ENCODE measurements around the gene RAB4B.
A peak's percentile ranks its signal among the peaks of the same experiment; 100 is the strongest.
"Not testable (repeated sequence)": the region's sequence is repeated elsewhere in the genome, so short reads cannot be mapped to it uniquely, and the experiment has no call there.

Gene RAB4B

GRCh38 chr19:40750874-40751537 lies 27.0 kb upstream of the RAB4B start, which contains the start of gene SNRPA:
Gene SNRPA, plus strand, starts transcription at chr19:40751203. Its CDS starts 206 bp downstream, at chr19:40751409.
- peak; percentile 95 for DNase-seq (ENCODE audit: low spot score)

GRCh38 chr19:40752257-40752781 lies 25.7 kb upstream of the RAB4B start:
- DNase-seq (ENCODE audit: low spot score), result no peak

GRCh38 chr19:40754611-40755247 lies 23.3 kb upstream of the RAB4B start:
- no peak for DNase-seq (ENCODE audit: low spot score)

- DNase-seq (ENCODE audit: low spot score), result no peak
These were observed 22.8 kb upstream of the RAB4B start for GRCh38 chr19:40755248-40755624.

- DNase-seq (ENCODE audit: low spot score), result no peak
These were observed 22.3 kb upstream of the RAB4B start for GRCh38 chr19:40755791-40756190.

GRCh38 chr19:40756502-40757110 lies 21.4 kb upstream of the RAB4B start:
- DNase-seq (ENCODE audit: low spot score), result no peak

GRCh38 chr19:40758491-40758890 lies 19.6 kb upstream of the RAB4B start:
- DNase-seq (ENCODE audit: low spot score), result no peak

GRCh38 chr19:40759352-40759751 lies 18.7 kb upstream of the RAB4B start:
- DNase-seq (ENCODE audit: low spot score), result no peak

GRCh38 chr19:40762754-40763470 lies 15.1 kb upstream of the RAB4B start:
- DNase-seq (ENCODE audit: low spot score), result no peak

- DNase-seq (ENCODE audit: low spot score), result no peak
These were observed 14.5 kb upstream of the RAB4B start for GRCh38 chr19:40763526-40763925.

- no peak for DNase-seq (ENCODE audit: low spot score)
These were observed 14.1 kb upstream of the RAB4B start for GRCh38 chr19:40763963-40764362.

GRCh38 chr19:40766385-40766784 lies 11.7 kb upstream of the RAB4B start:
- not testable (repeated sequence) for DNase-seq (ENCODE audit: low spot score)

GRCh38 chr19:40768869-40769268 lies 9.2 kb upstream of the RAB4B start:
- no peak for DNase-seq (ENCODE audit: low spot score)

- not testable (repeated sequence) for DNase-seq (ENCODE audit: low spot score)
These were observed 6.8 kb upstream of the RAB4B start for GRCh38 chr19:40771101-40771862.

- DNase-seq (ENCODE audit: low spot score), result no peak
These were observed 3.0 kb upstream of the RAB4B start, which contains the start of gene MIA for GRCh38 chr19:40774916-40775631. Gene MIA, plus strand, starts transcription at chr19:40775521. Its CDS starts 22 bp downstream, at chr19:40775543.

GRCh38 chr19:40775632-40776022 lies 2.4 kb upstream of the RAB4B start:
- no peak for DNase-seq (ENCODE audit: low spot score)

- DNase-seq (ENCODE audit: low spot score), result no peak
These were observed 1.7 kb upstream of the RAB4B start for GRCh38 chr19:40776364-40776763.

- DNase-seq (ENCODE audit: low spot score), result peak; percentile 92
These were observed 959 bp upstream of the RAB4B start for GRCh38 chr19:40776932-40777644.

GRCh38 chr19:40777645-40777936 lies 456 bp upstream of the RAB4B start:
- no peak for DNase-seq (ENCODE audit: low spot score)

GRCh38 chr19:40778706-40779284 lies 748 bp downstream of the RAB4B start:
- DNase-seq (ENCODE audit: low spot score), result no peak
